Upper lobe of left lung (tissue), 6 donors: Measurements from ENCODE around the gene SUCO. TPM values are rescaled to one million over a fixed set of nuclear protein-coding genes. Genes with fewer than 3 reads are reported as not detected.

Experiments
- ATAC-seq, 2 donors: fragments of 200-7000 bp; cut with Tn5 transposase; one replicate each; pipeline ENCODE4 v1.9.1; 2022; ENCODE audit warnings: mild to moderate bottlenecking in 2 of 2, moderate library complexity in 2 of 2; ENCODE audit not compliant: low FRiP score in 2 of 2
- DNase-seq, 2 donors: peaks; one replicate each; pipeline ENCODE4 v3.0.0-alpha.2; 2019 to 2020
- H3K27ac ChIP-seq, 4 donors: fragments of 200-600 bp; sonication (generic); one replicate each; pipeline ENCODE4 v1.5.1; 2016 to 2019
- H3K27me3 ChIP-seq, 4 donors: fragments of 200-600 bp; sonication (generic); one replicate each; pipeline ENCODE4 v1.5.1; 2017 to 2019
- H3K36me3 ChIP-seq, 4 donors: fragments of 200-600 bp; sonication (generic); one replicate each; pipeline ENCODE4 v1.5.1; 2016 to 2019
- H3K4me1 ChIP-seq, 4 donors: fragments of 200-600 bp; sonication (generic); one replicate each; pipeline ENCODE4 v1.5.1; 2018 to 2019
- H3K4me3 ChIP-seq, 4 donors: fragments of 200-600 bp; sonication (generic); one replicate each; pipeline ENCODE4 v1.5.1; 2017 to 2019; ENCODE audit warnings: mild to moderate bottlenecking in 2 of 4, moderate library complexity in 1 of 4
- H3K9me3 ChIP-seq, 4 donors: fragments of 200-600 bp; sonication (generic); one replicate each; pipeline ENCODE4 v1.5.1; 2018 to 2019
- EP300 ChIP-seq, 4 donors: sonication (generic); formaldehyde crosslinking; IDR thresholded peaks; one replicate each; pipeline ENCODE4 v1.5.1; 2017; ENCODE audit warnings: antibody characterized with exemption in 4 of 4, control low read depth in 2 of 4
- POLR2A ChIP-seq, 4 donors: fragments of 450-650 bp; IDR thresholded peaks; one replicate each; pipeline ENCODE4 v1.5.1; 2016 to 2017; ENCODE audit warnings: antibody characterized with exemption in 4 of 4, mild to moderate bottlenecking in 2 of 4
- POLR2AphosphoS5 ChIP-seq, 2 donors: sonication (generic); formaldehyde crosslinking; IDR thresholded peaks; one replicate each; pipeline ENCODE4 v1.5.1; 2017; ENCODE audit warnings: antibody characterized with exemption in 2 of 2
- WGBS, 2 donors: methylation state at CpG; one replicate each; pipeline ENCODE4 v1.1.5; 2017 to 2018; 5-methylcytosine and 5-hydroxymethylcytosine counted together
- total RNA-seq, 6 donors: library from RNA; depleted of rRNA in 4 of 6; stranded (reverse); fragments of >200 nt in 4 of 6; gene quantifications; one replicate each; pipeline versions ENCODE4 v1.1.0 to v1.2.1, GENCODE V29; 2016 to 2021
- TF ChIP-seq, protein P1 (sequence below), 6 experiments: fragments of 450-650 bp in 4 of 6; fragments of 200-600 bp in 2 of 6; sonication (generic) in 2 of 6; IDR thresholded peaks; one replicate each; pipeline ENCODE4 v1.5.1; 2016 to 2019; ENCODE audit warnings: antibody characterized with exemption in 6 of 6
- donor health status: DM: no; HTN: no; CAD: no; lungs with moderate emphysema.
- donor health status: DM: no; HTN: yes; CAD: no; lungs with severe emphysema.

The SUCO gene
- total RNA-seq, 6 donors from 2014 or later, result 14.4 to 59.2 (median 29.5) TPM

DNA sequence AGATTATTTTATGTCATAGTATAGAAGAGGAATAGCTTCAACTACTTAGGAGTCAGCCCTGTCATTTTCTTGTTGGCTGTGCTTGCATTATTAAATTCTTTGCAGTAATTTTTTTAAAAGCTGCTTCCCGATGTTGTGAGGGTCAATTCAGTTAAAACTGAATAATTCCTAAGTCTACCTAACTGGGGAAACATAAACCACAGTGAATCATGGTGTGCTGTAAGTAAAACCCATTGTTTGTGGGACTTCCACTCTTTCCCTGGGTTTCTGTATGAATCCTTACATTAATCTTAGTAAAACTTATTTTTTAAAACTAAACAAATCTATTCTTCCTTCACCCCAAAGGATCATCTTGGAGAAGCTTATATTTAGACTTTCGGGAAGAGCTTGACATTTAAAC is 4.4 kb downstream of the SUCO start:
- TF ChIP-seq EP300 (IDR thresholded peaks at IDR 0.05), result no peak
- Histone ChIP-seq H3K27me3 (no peaks in the 10 kb centered on the region), H3K9me3 (no peaks in the 10 kb centered on the region), H3K4me3 (no peak overlapping the region), H3K27ac (no peak overlapping the region), H3K4me1 (peaks cover 15 to 38% (median 32%) of the 10 kb centered on the region in 4 donors), H3K36me3 (no peaks in the 10 kb centered on the region)
- ATAC-seq (no peak), DNase-seq (no peak)
- 78 to 82% methylated on average over 2 of the region's 2 CpGs for WGBS, 2 donors

- no peaks in the 10 kb centered on the region for H3K36me3 ChIP-seq
- DNase-seq (no peak), ATAC-seq (no peak)
- TF ChIP-seq POLR2AphosphoS5 (IDR thresholded peaks at IDR 0.05) (no peak), EP300 (IDR thresholded peaks at IDR 0.05) (no peak), POLR2A (IDR thresholded peaks at IDR 0.05) (no peak)
- TF ChIP-seq, protein P1, sequence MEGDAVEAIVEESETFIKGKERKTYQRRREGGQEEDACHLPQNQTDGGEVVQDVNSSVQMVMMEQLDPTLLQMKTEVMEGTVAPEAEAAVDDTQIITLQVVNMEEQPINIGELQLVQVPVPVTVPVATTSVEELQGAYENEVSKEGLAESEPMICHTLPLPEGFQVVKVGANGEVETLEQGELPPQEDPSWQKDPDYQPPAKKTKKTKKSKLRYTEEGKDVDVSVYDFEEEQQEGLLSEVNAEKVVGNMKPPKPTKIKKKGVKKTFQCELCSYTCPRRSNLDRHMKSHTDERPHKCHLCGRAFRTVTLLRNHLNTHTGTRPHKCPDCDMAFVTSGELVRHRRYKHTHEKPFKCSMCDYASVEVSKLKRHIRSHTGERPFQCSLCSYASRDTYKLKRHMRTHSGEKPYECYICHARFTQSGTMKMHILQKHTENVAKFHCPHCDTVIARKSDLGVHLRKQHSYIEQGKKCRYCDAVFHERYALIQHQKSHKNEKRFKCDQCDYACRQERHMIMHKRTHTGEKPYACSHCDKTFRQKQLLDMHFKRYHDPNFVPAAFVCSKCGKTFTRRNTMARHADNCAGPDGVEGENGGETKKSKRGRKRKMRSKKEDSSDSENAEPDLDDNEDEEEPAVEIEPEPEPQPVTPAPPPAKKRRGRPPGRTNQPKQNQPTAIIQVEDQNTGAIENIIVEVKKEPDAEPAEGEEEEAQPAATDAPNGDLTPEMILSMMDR (IDR thresholded peaks at IDR 0.05), result no peak
- H3K27ac ChIP-seq, result no peak overlapping the region
- no peaks in the 10 kb centered on the region for H3K9me3 ChIP-seq
- no peaks in the 10 kb centered on the region for H3K27me3 ChIP-seq
- WGBS, 2 donors, result 87 to 90% methylated on average over 5 of the region's 5 CpGs
- no peak overlapping the region for H3K4me3 ChIP-seq
- H3K4me1 ChIP-seq, result peaks cover 15 to 44% (median 32%) of the 10 kb centered on the region in 4 donors
Measured at GRCh38 chr1:172537827-172538391, 5.0 kb downstream of the SUCO start.

DNA sequence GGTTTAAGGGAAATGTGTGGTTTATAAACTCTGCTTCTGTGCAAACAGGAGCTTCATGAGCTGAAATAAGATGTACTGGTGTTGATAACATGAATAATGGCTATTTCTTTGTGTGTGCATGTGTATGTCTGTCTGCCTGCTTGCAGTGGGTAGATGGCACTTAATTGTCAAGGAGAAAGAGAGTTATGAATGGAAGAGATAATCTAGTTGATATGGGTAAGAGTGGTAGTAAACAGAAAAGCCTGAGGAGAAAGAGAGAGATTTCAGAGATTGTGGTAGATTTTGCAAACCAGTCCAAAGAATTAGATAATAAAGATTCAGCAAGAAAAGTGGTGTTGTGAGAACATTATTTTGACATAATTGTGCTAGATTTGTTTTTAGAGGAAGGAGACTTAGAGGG is 7.7 kb downstream of the SUCO start:
- peaks cover 7 to 30% (median 20%) of the 10 kb centered on the region in 4 donors for H3K4me1 ChIP-seq
- TF ChIP-seq POLR2AphosphoS5 (IDR thresholded peaks at IDR 0.05), result no peak
- no peak for TF ChIP-seq EP300 (IDR thresholded peaks at IDR 0.05)
- TF ChIP-seq, protein P1 (IDR thresholded peaks at IDR 0.05), result no peak
- TF ChIP-seq POLR2A (IDR thresholded peaks at IDR 0.05), result no peak
- no peaks in the 10 kb centered on the region for H3K9me3 ChIP-seq
- H3K27ac ChIP-seq, result no peak overlapping the region
- H3K4me3 ChIP-seq, result no peak overlapping the region
- no peaks in the 10 kb centered on the region for H3K36me3 ChIP-seq
- DNase-seq (no peak), ATAC-seq (no peak)
- no peaks in the 10 kb centered on the region for H3K27me3 ChIP-seq

DNA sequence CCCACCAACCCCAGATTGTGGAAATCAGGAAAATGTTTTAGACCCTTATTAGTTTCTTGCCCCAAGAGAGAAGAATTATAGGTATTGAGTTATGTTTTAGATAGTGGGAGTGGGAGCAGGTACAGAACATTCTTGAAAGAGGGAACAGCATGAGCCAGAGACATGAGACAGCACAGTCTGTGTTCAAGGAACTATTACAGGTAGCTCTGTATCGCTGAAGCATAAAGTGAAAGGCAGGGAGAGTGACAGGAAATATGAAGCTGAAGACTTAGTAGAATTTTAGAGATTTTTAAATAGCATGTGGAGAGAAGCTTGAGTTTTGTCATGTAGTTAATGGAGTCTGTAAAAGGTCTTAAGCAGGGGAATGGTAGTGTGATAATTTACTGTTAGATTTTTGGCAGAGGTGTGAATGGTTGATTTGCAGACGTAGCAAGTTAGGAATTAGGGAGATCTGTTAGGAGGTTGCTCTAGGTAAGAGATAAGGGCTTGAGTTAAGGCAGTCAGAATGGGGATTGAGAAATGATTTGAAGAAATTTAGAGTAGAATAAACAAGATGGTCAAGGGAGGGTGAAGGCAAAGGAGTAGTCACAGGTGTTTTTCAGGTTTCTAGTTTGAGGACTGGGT is 11.6 kb downstream of the SUCO start:
- no peaks in the 10 kb centered on the region for H3K36me3 ChIP-seq
- H3K4me3 ChIP-seq, result no peak overlapping the region
- DNase-seq (no peak), ATAC-seq (no peak)
- peaks cover 9 to 40% (median 28%) of the 10 kb centered on the region in 4 donors for H3K4me1 ChIP-seq
- WGBS, 2 donors, result 67 to 74% methylated on average over 2 of the region's 2 CpGs
- H3K9me3 ChIP-seq, result no peaks in the 10 kb centered on the region
- TF ChIP-seq POLR2AphosphoS5 (IDR thresholded peaks at IDR 0.05) (no peak), EP300 (IDR thresholded peaks at IDR 0.05) (no peak), POLR2A (IDR thresholded peaks at IDR 0.05) (no peak)
- TF ChIP-seq, protein P1 (IDR thresholded peaks at IDR 0.05), result no peak
- no peak overlapping the region for H3K27ac ChIP-seq
- H3K27me3 ChIP-seq, result no peaks in the 10 kb centered on the region

GRCh38 chr1:172545396-172546004 is 12.6 kb downstream of the SUCO start:
- H3K4me3 ChIP-seq, result no peak overlapping the region
- no peak for DNase-seq
- H3K4me1 ChIP-seq, result peaks cover 14 to 38% (median 28%) of the 10 kb centered on the region in 4 donors
- TF ChIP-seq EP300 (IDR thresholded peaks at IDR 0.05) (no peak), POLR2AphosphoS5 (IDR thresholded peaks at IDR 0.05) (no peak), POLR2A (IDR thresholded peaks at IDR 0.05) (no peak)
- TF ChIP-seq, protein P1 (IDR thresholded peaks at IDR 0.05), result no peak
- H3K27ac ChIP-seq, result no peak overlapping the region
- WGBS, 2 donors, result 77 to 91% methylated on average over 4 of the region's 4 CpGs
- ATAC-seq, result no peak
- no peaks in the 10 kb centered on the region for H3K27me3 ChIP-seq
- H3K9me3 ChIP-seq, result no peaks in the 10 kb centered on the region
- no peaks in the 10 kb centered on the region for H3K36me3 ChIP-seq
